Skin epidermis (tissue), 12 donors: ENCODE data around the gene KDSR.

Experiments
- H3K27ac ChIP-seq, 21 experiments: fragments of 200-600 bp; sonication (generic) in 11 of 21; one replicate each; pipeline ENCODE4 v1.5.0; 2020; ENCODE audit warnings: mild to moderate bottlenecking in 3 of 21, inconsistent platforms in 2 of 21, moderate library complexity in 2 of 21
- H3K4me3 ChIP-seq, 7 experiments: fragments of 200-600 bp; sonication (generic) in 2 of 7; one replicate each; pipeline ENCODE4 v1.5.0; 2020; ENCODE audit warnings: inconsistent platforms in 2 of 7, mild to moderate bottlenecking in 2 of 7, moderate library complexity in 1 of 7

The KDSR gene

DNA sequence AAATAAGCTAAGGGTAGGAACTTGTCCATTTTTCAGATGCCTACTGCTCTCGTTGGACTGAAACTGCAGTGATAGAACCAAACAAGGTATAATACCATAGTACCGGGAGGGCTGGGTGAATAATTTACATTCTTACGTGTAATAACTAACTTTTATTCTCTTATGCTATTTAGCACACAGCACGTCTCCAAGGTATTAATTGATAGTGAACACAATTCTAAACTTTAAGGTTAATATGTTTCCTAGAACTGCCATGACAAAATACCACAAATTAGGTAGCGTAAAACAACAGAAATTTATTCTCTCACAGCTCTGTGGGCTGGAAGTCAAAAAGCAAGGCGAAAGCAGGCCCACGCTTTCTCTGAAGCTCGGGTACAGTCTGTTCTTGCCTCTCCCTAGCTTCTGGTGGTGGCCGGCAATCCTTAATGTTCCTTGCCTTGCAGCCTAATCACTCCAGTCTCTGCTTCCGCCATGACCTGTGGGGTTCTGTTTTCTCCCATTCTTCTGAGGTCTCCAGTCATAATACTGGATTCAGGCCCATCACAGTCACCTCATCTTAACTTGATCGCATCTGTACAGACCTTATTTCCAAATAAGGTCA, 41.8 kb downstream of the KDSR start:
- Histone ChIP-seq H3K4me3 (no peak overlapping the region), H3K27ac (no peak overlapping the region)

DNA sequence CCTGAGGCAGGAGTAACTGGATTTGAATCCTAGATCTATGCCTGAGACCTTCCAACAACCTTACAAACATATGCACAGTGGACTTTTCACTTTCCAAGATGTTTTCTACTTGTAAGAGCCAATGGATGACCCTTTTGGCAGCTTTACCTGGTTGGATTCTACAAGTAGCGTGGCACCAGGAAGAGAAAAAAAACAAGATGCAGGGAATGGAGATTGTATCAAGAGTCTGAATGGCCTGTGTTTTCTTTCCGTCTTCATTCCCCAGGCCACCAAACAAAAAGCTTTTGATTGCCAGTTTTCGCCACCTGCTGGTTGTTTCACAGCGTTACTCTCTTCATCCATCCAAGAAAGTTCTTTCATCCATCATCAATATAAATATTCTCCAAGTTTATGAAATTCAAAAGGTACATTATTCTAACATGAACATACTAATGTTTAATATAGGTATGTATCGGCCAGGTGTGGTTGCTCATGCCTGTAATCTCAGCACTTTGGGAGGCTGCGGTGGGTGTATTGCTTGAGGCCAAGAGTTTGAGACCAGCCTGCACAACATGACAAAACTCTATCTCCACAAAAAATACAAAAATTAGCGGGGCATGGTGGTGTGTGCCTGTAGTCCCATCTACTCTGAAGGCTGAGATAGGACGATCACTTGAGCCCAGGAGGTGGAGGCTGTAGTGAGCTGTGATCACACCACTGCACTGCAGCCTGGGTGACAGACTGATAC, 43.9 kb downstream of the KDSR start:
- H3K27ac ChIP-seq, result peak overlapping the region in 3 of 21 experiments; percentile 7 to 43 (median 22)
- H3K4me3 ChIP-seq, result no peak overlapping the region

DNA sequence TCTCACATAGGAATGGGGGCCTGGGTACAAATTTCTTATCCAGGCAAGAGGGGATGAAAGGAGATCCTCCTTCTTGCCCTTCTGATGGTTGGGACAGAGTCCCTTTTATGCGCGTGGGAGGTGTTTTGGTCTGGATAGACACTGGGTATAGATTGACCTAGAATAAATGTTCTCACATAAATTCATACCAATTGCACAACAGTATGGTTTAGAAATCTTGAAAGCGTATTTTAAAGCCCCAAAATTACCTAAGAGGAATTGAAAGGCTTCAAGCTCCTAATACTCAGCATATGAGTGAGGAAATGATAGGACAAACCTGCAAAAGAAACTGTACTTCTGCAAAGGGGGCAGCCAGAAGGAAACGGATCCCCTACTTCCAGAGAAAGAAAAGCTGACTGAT, 44.8 kb downstream of the KDSR start:
- Histone ChIP-seq H3K4me3 (no peak overlapping the region), H3K27ac (peak overlapping the region in 5 of 21 experiments; percentile 7 to 43 (median 26))

DNA sequence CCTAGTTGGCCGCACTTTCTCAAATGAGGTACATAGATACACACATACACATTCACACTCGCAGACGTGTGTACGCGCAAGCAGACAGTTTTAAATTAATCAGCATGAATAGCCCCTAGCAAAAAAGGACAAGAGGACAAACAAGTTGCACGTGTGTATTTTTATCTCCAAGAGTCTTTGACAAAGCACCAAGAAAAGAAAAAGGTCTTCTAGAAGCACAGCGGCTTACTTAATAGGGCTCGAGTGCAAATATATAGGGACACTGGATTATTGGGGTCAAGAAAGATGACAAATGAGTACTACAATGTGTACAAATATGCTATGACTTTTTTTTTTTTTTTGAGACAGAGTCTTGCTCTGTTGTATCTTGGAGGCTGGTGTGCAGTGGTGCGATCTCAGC, 45.7 kb downstream of the KDSR start:
- peak overlapping the region in 1 of 7 experiments; percentile 56 for H3K4me3 ChIP-seq
- peak overlapping the region in 7 of 21 experiments; percentile 82 to 91 (median 90) for H3K27ac ChIP-seq

DNA sequence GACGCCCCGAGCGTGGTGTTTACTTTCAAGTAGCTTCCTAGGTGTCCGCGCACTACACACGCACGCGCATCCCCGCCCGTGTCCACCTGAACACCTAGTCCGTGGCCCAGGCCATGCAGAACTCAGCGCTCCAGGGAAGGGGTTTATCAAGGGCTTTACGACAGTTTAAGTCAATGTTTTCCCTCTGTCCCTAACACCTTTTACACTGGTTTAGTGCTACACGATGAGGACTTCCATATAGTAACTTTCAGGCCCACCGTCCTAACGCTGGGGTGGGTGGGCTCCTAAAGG, 46.1 kb downstream of the KDSR start:
- peak overlapping the region; percentile 54 to 75 (median 63) for H3K4me3 ChIP-seq
- peak overlapping the region in 15 of 21 experiments; percentile 61 to 91 (median 82) for H3K27ac ChIP-seq

DNA sequence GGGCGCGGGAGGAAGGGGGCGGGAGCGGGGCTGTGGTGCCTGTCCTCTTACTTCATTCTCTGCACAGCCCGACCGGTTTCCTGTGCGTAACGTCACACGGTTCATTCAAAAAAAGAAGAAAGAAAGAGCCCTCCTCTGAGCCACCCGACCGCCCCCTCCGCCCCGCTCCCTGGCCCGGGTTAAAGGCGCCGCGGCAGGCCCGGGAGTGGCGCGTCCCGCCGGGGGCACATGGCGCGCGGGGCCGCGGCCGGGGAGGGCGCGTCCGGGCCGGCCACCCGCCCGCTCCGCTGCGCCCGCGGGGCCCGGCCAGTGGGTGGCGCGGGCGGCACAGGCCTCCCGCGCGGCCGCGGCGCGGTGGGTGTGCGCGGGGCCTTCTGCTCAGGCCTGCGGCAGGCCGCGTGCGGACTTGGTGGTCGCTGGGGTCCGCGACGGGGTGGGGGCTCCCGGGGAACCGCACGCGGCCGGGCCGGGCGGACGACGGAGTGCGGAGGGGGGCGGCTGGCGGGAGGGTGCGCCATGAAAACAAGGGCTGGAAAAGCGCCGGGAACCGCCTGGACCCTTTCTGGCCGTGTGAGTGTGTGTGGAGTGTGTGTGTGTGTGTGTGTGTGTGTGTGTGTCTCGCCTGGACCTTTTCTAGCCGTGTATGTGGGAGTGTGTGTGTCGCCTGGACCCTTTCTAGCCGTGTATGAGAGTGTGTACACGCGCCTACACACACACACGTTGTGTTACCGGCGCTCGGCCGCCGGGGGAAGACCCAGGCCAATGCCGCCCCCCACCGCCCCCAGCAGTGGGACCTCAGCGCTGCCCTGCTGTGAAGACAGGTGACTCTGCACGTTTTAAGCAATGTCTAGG, 46.7 kb downstream of the KDSR start:
- peak overlapping the region in 18 of 21 experiments; percentile 61 to 91 (median 80) for H3K27ac ChIP-seq
- H3K4me3 ChIP-seq, result peak overlapping the region; percentile 54 to 75 (median 63)

DNA sequence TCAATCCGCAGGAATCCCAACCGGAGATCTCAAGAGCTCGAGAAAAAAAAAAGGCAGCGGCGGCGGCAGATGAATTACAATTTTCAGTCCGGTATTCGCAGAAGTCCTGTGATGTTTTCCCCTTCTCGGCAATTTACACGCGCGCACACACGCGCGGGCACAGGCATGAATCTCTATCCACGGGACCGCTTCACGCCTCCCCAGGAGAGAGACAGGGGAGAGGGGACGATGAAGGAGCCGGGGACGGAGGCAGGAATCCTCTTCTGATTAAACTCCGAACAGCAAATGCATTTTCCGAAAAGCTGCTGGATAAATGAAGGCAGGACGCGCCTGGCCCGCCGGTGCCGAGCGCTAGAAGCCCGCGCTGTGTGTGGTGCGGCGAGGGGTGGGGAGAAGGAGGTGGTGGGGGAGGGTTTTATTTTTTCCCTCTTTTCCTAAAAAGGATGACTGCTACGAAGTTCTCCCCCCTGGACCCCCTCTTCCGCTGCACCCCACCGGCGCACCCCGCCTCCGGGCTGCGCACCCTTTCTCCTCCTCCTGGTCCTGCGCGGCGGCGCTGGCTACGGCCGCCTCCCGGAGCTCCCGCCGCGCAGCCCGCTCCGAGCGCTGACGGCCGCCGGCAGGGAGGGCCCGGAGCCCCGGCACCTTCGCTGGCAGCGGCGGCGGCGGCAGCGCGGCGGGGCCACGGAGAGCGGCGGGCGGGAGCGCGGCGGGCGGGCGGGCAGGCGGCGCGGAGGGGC, 47.5 kb downstream of the KDSR start, which contains the start of gene BCL2:
Gene BCL2 (minus strand): TSS at position 387 of the 740 bp plus-strand sequence.
- peak within 1 kb of the TSS; percentile 44 to 91 (median 79) for H3K27ac ChIP-seq
- H3K4me3 ChIP-seq, result peak within 1 kb of the TSS; percentile 54 to 75 (median 63)

DNA sequence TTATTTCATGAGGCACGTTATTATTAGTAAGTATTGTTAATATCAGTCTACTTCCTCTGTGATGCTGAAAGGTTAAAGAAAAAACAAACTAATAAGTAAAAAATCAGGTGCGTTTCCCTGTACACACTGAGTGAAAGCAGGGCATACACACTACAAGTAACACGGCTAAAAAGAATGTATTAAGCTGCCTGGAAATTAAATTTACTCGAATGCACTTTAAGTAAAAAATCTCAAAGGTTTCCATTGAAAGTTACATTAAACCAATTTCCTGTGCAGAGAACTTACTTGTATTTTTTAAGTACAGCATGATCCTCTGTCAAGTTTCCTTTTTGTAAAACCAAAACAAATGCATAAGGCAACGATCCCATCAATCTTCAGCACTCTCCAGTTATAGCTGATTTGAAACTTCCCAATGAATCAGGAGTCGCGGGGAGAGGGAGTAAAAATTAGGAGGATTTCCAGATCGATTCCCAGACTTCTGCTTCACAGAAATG, 48.1 kb downstream of the KDSR start:
- peak overlapping the region; percentile 54 to 75 (median 63) for H3K4me3 ChIP-seq
- peak overlapping the region in 19 of 21 experiments; percentile 54 to 90 (median 77) for H3K27ac ChIP-seq

DNA sequence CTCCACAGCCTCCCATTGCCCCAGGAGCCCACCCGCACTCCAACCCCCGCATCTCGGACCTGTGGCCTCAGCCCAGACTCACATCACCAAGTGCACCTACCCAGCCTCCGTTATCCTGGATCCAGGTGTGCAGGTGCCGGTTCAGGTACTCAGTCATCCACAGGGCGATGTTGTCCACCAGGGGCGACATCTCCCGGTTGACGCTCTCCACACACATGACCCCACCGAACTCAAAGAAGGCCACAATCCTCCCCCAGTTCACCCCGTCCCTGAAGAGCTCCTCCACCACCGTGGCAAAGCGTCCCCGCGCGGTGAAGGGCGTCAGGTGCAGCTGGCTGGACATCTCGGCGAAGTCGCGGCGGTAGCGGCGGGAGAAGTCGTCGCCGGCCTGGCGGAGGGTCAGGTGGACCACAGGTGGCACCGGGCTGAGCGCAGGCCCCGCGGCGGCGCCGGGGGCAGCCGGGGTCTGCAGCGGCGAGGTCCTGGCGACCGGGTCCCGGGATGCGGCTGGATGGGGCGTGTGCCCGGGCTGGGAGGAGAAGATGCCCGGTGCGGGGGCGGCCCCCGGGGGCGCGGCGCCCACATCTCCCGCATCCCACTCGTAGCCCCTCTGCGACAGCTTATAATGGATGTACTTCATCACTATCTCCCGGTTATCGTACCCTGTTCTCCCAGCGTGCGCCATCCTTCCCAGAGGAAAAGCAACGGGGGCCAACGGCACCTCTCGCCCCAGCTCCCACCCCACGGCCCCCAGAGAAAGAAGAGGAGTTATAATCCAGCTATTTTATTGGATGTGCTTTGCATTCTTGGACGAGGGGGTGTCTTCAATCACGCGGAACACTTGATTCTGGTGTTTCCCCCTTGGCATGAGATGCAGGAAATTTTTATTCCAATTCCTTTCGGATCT, 48.8 kb downstream of the KDSR start:
- Histone ChIP-seq H3K27ac (peak overlapping the region in 19 of 21 experiments; percentile 8 to 87 (median 64)), H3K4me3 (peak overlapping the region; percentile 54 to 75 (median 63))

DNA sequence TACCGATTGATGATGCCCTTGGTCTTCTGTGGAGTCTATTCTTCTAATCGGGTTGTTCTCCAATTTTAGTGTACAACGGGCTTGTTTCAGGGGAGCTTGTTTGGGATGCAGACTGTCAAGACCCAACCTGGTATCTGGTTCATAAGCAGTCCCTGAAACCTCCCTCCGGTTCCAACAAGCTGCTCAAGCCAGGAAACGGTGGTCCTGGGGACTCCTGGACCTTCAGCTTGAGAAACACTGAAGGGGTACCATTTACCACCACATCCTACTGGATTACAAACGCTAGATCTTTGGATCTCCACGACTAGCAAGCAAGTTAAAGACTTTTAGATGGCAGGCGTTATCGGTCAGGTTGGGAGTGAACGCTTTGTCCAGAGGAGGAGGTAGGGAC, 49.5 kb downstream of the KDSR start:
- peak overlapping the region in 15 of 21 experiments; percentile 5 to 87 (median 69) for H3K27ac ChIP-seq
- peak overlapping the region; percentile 54 to 75 (median 63) for H3K4me3 ChIP-seq

DNA sequence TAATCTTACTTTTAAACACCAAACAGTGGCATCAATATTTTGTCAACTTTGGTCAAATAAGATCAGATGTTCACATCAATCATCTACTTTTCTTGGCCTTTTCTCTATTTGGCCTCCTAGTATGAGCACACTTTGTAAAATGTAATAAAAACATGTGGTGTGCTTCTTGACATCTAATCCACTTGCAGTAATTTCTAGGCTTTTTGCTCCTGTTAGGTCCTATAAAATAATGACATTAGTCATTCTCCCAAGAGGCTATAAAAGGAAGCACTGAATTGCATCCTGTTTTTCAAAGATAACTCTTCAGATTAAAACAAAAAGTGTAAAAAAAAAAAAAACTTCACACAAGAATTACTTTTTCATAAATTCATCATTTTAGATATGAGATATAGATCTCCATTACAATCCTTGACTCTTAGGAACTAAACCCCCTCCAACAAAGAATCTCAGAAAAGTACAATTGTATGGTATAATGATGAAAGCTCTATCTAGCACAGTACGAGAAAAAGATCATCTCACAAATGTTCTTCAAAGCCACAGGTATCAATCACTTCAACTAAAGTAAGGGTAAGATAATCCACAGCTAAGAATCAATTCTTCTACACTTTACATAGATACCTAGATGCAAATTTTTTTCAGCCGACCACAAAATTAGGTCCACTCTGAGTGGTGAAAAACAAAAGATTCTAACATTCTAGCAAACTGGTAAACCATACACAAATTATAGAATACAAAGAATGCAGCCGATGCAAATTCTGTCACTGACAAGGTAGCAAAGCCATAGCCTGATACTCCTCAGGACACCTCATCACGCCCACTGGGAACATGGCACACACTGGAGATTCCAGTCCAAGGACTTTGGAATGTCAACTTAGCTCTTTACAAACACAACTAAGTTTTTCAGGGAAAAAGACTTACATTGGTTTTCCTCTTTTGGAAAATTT, 50.1 kb downstream of the KDSR start:
- Histone ChIP-seq H3K4me3 (peak overlapping the region; percentile 54 to 75 (median 63)), H3K27ac (peak overlapping the region in 9 of 21 experiments; percentile 32 to 87 (median 76))

DNA sequence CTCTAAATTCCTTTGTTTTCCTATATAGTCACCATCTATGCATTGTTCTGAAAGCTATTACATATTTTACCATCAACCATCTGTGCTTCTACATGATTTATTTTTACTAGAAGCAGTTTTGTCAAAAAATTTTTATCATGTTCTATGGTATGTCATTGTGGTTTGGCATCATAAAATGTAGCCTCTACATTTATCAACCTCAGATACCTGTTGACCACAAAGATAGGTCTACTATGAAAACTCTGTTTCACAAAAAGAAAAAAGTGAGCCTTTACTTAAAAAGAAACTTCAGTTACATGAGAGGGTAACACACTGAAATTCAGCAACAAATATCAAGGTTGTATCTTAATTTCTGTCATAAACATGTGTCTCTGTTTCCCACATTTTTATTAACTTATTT, 51.1 kb downstream of the KDSR start:
- H3K27ac ChIP-seq, result peak overlapping the region in 2 of 21 experiments; percentile 8 to 82

DNA sequence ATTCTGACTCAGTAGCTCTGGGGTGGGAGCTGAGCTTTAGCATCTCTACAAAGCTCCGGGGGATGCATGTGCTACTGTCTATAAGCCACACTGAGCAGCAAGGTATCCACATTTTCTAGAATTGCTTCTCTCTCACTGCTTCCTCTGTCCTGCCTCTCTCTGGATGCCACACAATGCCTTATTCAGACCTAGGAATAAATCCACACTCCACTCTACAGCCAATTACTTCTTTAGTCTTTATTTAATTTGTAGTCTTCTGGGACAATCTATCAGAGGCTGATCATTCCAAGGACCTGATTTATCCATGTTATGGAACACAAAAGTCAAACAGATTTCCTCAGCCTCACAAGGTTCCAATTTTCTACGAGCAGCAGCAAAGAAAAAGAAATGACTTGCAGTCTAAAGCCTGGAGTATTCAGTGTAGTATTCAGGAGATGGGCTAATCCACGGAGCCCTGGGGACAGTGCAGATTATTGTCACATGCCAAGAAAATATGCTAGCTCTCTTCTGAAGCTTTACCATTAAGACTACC, 51.8 kb downstream of the KDSR start:
- Histone ChIP-seq H3K4me3 (peak overlapping the region in 1 of 7 experiments; percentile 4), H3K27ac (peak overlapping the region in 7 of 21 experiments; percentile 3 to 39 (median 9))

More for the DNA sequence above, 51.1 kb downstream of the KDSR start:
- peak overlapping the region in 1 of 7 experiments; percentile 56 for H3K4me3 ChIP-seq

DNA sequence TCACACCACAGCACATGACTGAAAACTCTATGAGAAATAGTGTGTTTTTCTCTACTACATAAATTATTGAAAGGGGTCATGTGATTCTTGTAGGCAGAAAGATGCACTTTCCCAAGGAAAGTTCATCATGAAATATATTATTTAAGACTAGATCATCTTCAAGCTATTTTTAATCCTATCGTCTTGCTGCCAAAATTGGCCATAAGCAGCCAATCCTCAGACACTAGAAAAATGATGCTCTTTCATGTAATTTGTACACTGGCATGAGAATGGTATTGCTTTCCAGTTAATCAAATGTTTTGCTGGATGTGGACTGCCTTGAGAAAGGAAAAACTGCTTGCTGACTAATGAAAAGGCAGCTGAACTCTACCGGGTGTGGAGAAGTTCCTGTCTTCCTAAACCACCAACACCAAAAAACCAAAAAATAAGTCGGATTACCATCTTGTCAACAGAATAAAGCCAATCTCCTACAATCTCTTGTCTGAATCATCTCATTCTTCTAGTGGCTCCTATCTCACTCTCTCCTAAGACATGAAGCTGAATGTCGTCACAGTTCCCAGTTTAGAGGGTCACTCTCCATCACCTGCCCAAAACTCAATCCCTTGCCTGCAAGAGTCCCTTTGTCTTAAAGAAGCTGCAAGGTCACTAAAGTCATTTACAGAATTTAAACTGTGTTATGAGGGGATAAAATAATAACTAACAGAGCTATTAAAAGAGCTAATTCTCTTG, 52.8 kb downstream of the KDSR start:
- Histone ChIP-seq H3K4me3 (no peak overlapping the region), H3K27ac (peak overlapping the region in 4 of 21 experiments; percentile 15 to 33 (median 20))

DNA sequence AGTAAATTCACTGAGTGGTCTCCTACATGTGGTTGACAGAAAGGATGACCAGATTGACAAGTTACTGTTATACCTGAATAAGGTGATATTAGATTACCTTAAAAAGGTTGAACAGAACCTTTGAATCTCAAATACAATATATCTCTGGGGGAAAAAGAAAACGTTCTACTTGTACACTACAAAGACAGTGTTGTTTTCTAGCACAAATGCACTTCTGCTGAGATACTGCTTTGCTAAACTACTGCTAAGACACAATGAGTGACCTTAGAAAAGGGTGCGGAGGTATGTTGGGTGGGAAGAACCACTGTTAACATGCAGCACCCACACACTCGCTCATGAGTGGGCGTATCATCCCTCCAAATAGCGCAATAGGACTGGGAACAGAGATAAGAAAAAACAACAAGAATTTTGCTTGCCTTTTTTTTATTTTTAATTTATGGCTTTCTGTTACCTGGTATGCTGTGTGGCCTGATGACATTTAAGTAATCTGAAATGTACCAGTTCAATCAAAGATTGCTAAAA, 53.5 kb downstream of the KDSR start:
- Histone ChIP-seq H3K27ac (peak overlapping the region in 2 of 21 experiments; percentile 19 to 33), H3K4me3 (no peak overlapping the region)
